Endodermal cell (in vitro differentiated cells): ENCODE measurements around the gene ZNF22. TPM values are rescaled to one million over a fixed set of nuclear protein-coding genes. Genes with fewer than 3 reads are reported as not detected.

Source experiments
- DNase-seq: peaks from one replicate; pipeline ENCODE4 v3.0.0-alpha.2; 2017
- H3K27ac ChIP-seq: 2 replicates; pipeline ENCODE4 v1.5.1; 2013; ENCODE audit warnings: mild to moderate bottlenecking, low read depth, low read length, moderate library complexity
- H3K27me3 ChIP-seq: 2 replicates; pipeline ENCODE4 v1.6.1; 2013; ENCODE audit warnings: mild to moderate bottlenecking, low read length, moderate library complexity; ENCODE audit not compliant: insufficient read depth, control insufficient read depth, poor library complexity, severe bottlenecking
- H3K36me3 ChIP-seq: 2 replicates; pipeline ENCODE4 v1.7.0; 2013; ENCODE audit warnings: mild to moderate bottlenecking, low read length, moderate library complexity; ENCODE audit not compliant: control insufficient read depth, insufficient read depth
- H3K4me1 ChIP-seq: one replicate; pipeline ENCODE4 v1.7.0; 2013; ENCODE audit warnings: low read length; ENCODE audit not compliant: control insufficient read depth, insufficient read depth
- H3K4me3 ChIP-seq: 2 replicates; pipeline ENCODE4 v1.5.1; 2013; ENCODE audit warnings: mild to moderate bottlenecking, low read length, moderate library complexity
- H3K9ac ChIP-seq: 2 replicates; pipeline ENCODE4 v1.6.1; 2013; ENCODE audit warnings: mild to moderate bottlenecking, low read length, moderate library complexity; ENCODE audit not compliant: poor library complexity, severe bottlenecking; ENCODE audit errors: extremely low read depth
- H3K9me3 ChIP-seq: 2 replicates; pipeline ENCODE4 v1.6.1; 2013; ENCODE audit warnings: mild to moderate bottlenecking, low read length, moderate library complexity; ENCODE audit not compliant: control insufficient read depth
- H3K27ac Mint-ChIP-seq: 2 replicates; pipeline ENCODE4 v1.8.0; 2020; ENCODE audit warnings: mixed read lengths
- H3K27me3 Mint-ChIP-seq: 2 replicates; pipeline ENCODE4 v1.8.0; 2021; ENCODE audit warnings: mild to moderate bottlenecking, mixed read lengths; ENCODE audit not compliant: insufficient read depth
- H3K36me3 Mint-ChIP-seq: 2 replicates; pipeline ENCODE4 v1.8.0; 2020; ENCODE audit warnings: low read depth, mixed read lengths
- H3K4me1 Mint-ChIP-seq: 2 replicates; pipeline ENCODE4 v1.8.0; 2020; ENCODE audit warnings: mixed read lengths
- H3K4me3 Mint-ChIP-seq: 2 replicates; pipeline ENCODE4 v1.8.0; 2020; ENCODE audit warnings: mild to moderate bottlenecking, moderate library complexity, mixed read lengths
- H3K9me3 Mint-ChIP-seq: 2 replicates; pipeline ENCODE4 v1.8.0; 2020; ENCODE audit warnings: mild to moderate bottlenecking, mixed read lengths
- CTCF ChIP-seq: fragments of 200-600 bp; sonication (generic); conservative IDR thresholded peaks from 2 replicates; pipeline ENCODE4 v1.5.0; 2021; ENCODE audit warnings: antibody characterized with exemption, mild to moderate bottlenecking
- WGBS, 2 experiments: methylation state at CpG; one replicate each; pipeline versions ENCODE4 v1.1.5 to v1.1.7; 2013; ENCODE audit warnings: missing lambda C conversion rate in 2 of 2, mixed read lengths in 1 of 2; ENCODE audit not compliant: insufficient coverage in 1 of 2, insufficient read length in 1 of 2; 5-methylcytosine and 5-hydroxymethylcytosine counted together
- total RNA-seq, 2 donors: library from RNA; stranded (reverse); fragmentation: NEBNext Ultra II Directional in 1 of 2; extraction: Animal tissue kit (Norgen Biotek cat#: 25700) in 1 of 2; gene quantifications; 2 replicates in 1 of 2; 3 replicates in 1 of 2; pipeline ENCODE4 v1.2.1, GENCODE V29; 2021

The ZNF22 gene
- total RNA-seq, 2 donors from 2014 or later = 35.5 to 42.5 TPM

- no peak for TF ChIP-seq CTCF
- H3K36me3 ChIP-seq = no peaks in the 10 kb centered on the region
- 77 to 80% methylated on average over 7 of the region's 7 CpGs for WGBS, 2 experiments
- peaks cover 2% of the 10 kb centered on the region for H3K9me3 Mint-ChIP-seq
- H3K27me3 ChIP-seq = peaks cover 9% of the 10 kb centered on the region
- H3K4me3 ChIP-seq = peak overlapping the region; percentile 77
- H3K4me1 Mint-ChIP-seq = peaks cover 41% of the 10 kb centered on the region
- peaks cover 14% of the 10 kb centered on the region for H3K4me1 ChIP-seq
- H3K36me3 Mint-ChIP-seq = peaks cover 8% of the 10 kb centered on the region
- H3K27ac ChIP-seq = no peak overlapping the region
- peaks cover 18% of the 10 kb centered on the region for H3K27me3 Mint-ChIP-seq
- peak; percentile 47 for DNase-seq
- H3K27ac Mint-ChIP-seq = no peak overlapping the region
- H3K9ac ChIP-seq = no peak overlapping the region
- no peaks in the 10 kb centered on the region for H3K9me3 ChIP-seq
- peak overlapping the region; percentile 74 for H3K4me3 Mint-ChIP-seq
Observed at GRCh38 chr10:44960482-44961229, 40.1 kb upstream of the ZNF22 start.

- DNase-seq = no peak
- no peak for TF ChIP-seq CTCF
- Histone ChIP-seq H3K9ac (no peak overlapping the region), H3K36me3 (no peaks in the 10 kb centered on the region), H3K4me3 (no peak overlapping the region), H3K27ac (no peak overlapping the region), H3K27me3 (peaks cover 9% of the 10 kb centered on the region), H3K9me3 (no peaks in the 10 kb centered on the region), H3K4me1 (peaks cover 14% of the 10 kb centered on the region)
- Mint-ChIP-seq H3K36me3 (peaks cover 7% of the 10 kb centered on the region), H3K4me1 (peaks cover 45% of the 10 kb centered on the region), H3K27me3 (peaks cover 18% of the 10 kb centered on the region), H3K9me3 (peaks cover 2% of the 10 kb centered on the region), H3K27ac (no peak overlapping the region), H3K4me3 (no peak overlapping the region)
- WGBS, 2 experiments = 75 to 83% methylated on average over 4 of the region's 4 CpGs
Observed at GRCh38 chr10:44961230-44961571, 39.5 kb upstream of the ZNF22 start.

GRCh38 chr10:44961931-44962750, 38.6 kb upstream of the ZNF22 start:
- no peaks in the 10 kb centered on the region for H3K36me3 Mint-ChIP-seq
- H3K4me3 Mint-ChIP-seq = no peak overlapping the region
- no peaks in the 10 kb centered on the region for H3K9me3 Mint-ChIP-seq
- H3K4me1 Mint-ChIP-seq = peaks cover 45% of the 10 kb centered on the region
- no peaks in the 10 kb centered on the region for H3K9me3 ChIP-seq
- no peak overlapping the region for H3K9ac ChIP-seq
- H3K27me3 ChIP-seq = peaks cover 9% of the 10 kb centered on the region
- no peaks in the 10 kb centered on the region for H3K36me3 ChIP-seq
- H3K27me3 Mint-ChIP-seq = peaks cover 18% of the 10 kb centered on the region
- no peak overlapping the region for H3K4me3 ChIP-seq
- no peak overlapping the region for H3K27ac ChIP-seq
- no peak overlapping the region for H3K27ac Mint-ChIP-seq
- WGBS, 2 experiments = 88 to 93% methylated on average over 9 to 11 of the region's 11 CpGs
- peaks cover 14% of the 10 kb centered on the region for H3K4me1 ChIP-seq
- DNase-seq = peak; percentile 33
- no peak for TF ChIP-seq CTCF
